Ishikawa (cell line): Measurements from ENCODE around the gene ZNF44.

ENCODE experiments used
- CEBPB ChIP-seq: IDR thresholded peaks from 2 replicates; pipeline ENCODE4 v1.6.1; 2012
- CREB1 ChIP-seq: IDR thresholded peaks from 2 replicates; pipeline ENCODE4 v1.6.1; 2012; ENCODE audit warnings: low read depth
- EGR1 ChIP-seq: IDR thresholded peaks from 2 replicates; pipeline ENCODE4 v1.6.1; 2012
- EP300 ChIP-seq: IDR thresholded peaks from 2 replicates; pipeline ENCODE4 v1.6.1; 2012; ENCODE audit warnings: borderline replicate concordance
- FOXM1 ChIP-seq: IDR thresholded peaks from 2 replicates; pipeline ENCODE4 v1.6.1; 2012; ENCODE audit warnings: low read depth, borderline replicate concordance
- NFIC ChIP-seq: IDR thresholded peaks from 2 replicates; pipeline ENCODE4 v1.6.1; 2012
- RAD21 ChIP-seq: IDR thresholded peaks from 2 replicates; pipeline ENCODE4 v1.6.1; 2012; ENCODE audit warnings: low read depth
- TAF1 ChIP-seq: IDR thresholded peaks from 2 replicates; pipeline ENCODE4 v1.6.1; 2012; ENCODE audit warnings: low read depth, mild to moderate bottlenecking
- TCF12 ChIP-seq: IDR thresholded peaks from 2 replicates; pipeline ENCODE4 v1.6.1; 2012; ENCODE audit warnings: low read depth
- TEAD4 ChIP-seq: IDR thresholded peaks from 2 replicates; pipeline ENCODE4 v1.6.1; 2012
- YY1 ChIP-seq: IDR thresholded peaks from 2 replicates; pipeline ENCODE4 v1.6.1; 2012; ENCODE audit warnings: low read depth
- ZBTB7A ChIP-seq: IDR thresholded peaks from 2 replicates; pipeline ENCODE4 v1.6.1; 2012; ENCODE audit warnings: low read depth
- TF ChIP-seq, protein P1 (sequence below): IDR thresholded peaks from 2 replicates; pipeline ENCODE4 v1.6.1; 2012
- TF ChIP-seq, protein P2 (sequence below): IDR thresholded peaks from 2 replicates; pipeline ENCODE4 v1.6.1; 2012; ENCODE audit warnings: low read depth, mild to moderate bottlenecking
- TF ChIP-seq, protein P3 (sequence below): IDR thresholded peaks from 2 replicates; pipeline ENCODE4 v1.6.1; 2012

The ZNF44 gene

DNA sequence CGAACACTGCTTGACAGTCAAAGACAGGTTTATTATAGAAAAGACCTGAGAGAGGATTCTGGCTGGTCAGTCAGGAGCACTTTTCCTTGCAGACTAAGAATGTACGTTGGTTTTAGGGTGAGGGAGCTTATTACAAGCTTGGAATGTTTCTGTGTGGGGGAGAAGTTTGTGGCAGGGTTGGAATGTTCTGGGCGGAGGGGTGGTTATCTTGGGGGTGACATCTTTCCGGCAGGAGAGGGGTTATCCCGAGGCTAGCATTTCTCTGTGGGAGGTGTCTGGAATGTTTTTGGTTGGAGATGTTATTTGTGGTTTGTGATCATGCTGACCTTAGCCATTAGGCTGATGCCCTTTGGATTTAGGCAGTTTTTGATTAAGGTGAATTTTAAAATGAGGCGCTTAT, 70.0 kb downstream of the ZNF44 start:
- TF ChIP-seq CREB1: no peak
- no peak for TF ChIP-seq TEAD4
- TF ChIP-seq, protein P1, sequence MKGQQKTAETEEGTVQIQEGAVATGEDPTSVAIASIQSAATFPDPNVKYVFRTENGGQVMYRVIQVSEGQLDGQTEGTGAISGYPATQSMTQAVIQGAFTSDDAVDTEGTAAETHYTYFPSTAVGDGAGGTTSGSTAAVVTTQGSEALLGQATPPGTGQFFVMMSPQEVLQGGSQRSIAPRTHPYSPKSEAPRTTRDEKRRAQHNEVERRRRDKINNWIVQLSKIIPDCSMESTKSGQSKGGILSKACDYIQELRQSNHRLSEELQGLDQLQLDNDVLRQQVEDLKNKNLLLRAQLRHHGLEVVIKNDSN: no peak
- no peak for TF ChIP-seq TAF1
- TF ChIP-seq TCF12: no peak
- no peak for TF ChIP-seq ZBTB7A
- no peak for TF ChIP-seq NFIC
- TF ChIP-seq EGR1: no peak
- no peak for TF ChIP-seq EP300
- TF ChIP-seq, protein P2, sequence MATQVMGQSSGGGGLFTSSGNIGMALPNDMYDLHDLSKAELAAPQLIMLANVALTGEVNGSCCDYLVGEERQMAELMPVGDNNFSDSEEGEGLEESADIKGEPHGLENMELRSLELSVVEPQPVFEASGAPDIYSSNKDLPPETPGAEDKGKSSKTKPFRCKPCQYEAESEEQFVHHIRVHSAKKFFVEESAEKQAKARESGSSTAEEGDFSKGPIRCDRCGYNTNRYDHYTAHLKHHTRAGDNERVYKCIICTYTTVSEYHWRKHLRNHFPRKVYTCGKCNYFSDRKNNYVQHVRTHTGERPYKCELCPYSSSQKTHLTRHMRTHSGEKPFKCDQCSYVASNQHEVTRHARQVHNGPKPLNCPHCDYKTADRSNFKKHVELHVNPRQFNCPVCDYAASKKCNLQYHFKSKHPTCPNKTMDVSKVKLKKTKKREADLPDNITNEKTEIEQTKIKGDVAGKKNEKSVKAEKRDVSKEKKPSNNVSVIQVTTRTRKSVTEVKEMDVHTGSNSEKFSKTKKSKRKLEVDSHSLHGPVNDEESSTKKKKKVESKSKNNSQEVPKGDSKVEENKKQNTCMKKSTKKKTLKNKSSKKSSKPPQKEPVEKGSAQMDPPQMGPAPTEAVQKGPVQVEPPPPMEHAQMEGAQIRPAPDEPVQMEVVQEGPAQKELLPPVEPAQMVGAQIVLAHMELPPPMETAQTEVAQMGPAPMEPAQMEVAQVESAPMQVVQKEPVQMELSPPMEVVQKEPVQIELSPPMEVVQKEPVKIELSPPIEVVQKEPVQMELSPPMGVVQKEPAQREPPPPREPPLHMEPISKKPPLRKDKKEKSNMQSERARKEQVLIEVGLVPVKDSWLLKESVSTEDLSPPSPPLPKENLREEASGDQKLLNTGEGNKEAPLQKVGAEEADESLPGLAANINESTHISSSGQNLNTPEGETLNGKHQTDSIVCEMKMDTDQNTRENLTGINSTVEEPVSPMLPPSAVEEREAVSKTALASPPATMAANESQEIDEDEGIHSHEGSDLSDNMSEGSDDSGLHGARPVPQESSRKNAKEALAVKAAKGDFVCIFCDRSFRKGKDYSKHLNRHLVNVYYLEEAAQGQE: no peak

DNA sequence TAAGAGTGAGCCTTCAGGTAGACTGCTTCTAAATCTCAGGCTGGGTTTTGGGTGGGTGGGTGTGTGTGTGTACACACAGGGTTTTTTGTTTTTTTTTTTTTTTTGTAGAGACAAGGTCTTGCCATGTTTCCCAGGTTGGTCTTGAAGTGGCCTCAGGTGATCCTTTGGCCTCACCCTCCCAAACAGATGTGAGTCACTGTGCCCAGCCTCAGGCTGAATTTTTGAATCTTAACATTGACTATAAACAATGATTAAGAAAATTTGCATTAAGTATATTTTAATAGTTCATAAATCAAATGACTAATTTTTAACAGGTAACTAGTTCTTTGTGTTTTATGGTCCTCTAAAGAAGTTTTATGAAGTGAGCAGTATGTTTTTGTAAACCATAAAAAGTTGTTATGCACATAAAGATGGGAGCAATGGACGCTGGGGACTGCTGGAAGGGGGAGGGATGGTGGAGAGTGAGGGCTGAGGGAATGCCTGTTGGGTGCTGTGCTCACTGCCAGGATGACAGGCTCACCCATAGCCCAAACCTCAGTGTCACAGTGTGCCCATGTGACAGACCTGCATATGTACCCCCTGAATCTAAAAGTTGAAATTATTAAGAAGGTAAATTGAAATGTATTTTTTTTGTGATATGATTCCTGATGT, 71.6 kb downstream of the ZNF44 start:
- TF ChIP-seq ZBTB7A: no peak
- no peak for TF ChIP-seq RAD21
- no peak for TF ChIP-seq TCF12
- no peak for TF ChIP-seq YY1
- TF ChIP-seq CREB1: no peak
- TF ChIP-seq EP300: no peak
- TF ChIP-seq, protein P2: no peak
- TF ChIP-seq, protein P1: no peak
- no peak for TF ChIP-seq FOXM1
- TF ChIP-seq, protein P3, sequence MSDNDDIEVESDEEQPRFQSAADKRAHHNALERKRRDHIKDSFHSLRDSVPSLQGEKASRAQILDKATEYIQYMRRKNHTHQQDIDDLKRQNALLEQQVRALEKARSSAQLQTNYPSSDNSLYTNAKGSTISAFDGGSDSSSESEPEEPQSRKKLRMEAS: no peak
- no peak for TF ChIP-seq TEAD4
- TF ChIP-seq TAF1: no peak
- no peak for TF ChIP-seq CEBPB
- no peak for TF ChIP-seq NFIC
- no peak for TF ChIP-seq EGR1
